NB4 (cell line): ENCODE measurements around the gene C11orf58.

ENCODE experiments used
- CTCF ChIP-seq: IDR thresholded peaks from one replicate; pipeline ENCODE4 v1.5.1; 2012; ENCODE audit warnings: low read depth, low read length
- POLR2A ChIP-seq: IDR thresholded peaks from 2 replicates; pipeline ENCODE4 v1.6.1; 2011; ENCODE audit warnings: mild to moderate bottlenecking; ENCODE audit not compliant: insufficient read length; ENCODE audit errors: extremely low read depth

GRCh38 chr11:16744128-16744725 is 5.8 kb downstream of the C11orf58 start:
- TF ChIP-seq CTCF (no peak), POLR2A (no peak)
